ENCODE measurements around the gene CCDC152. TPM values are rescaled to one million over a fixed set of nuclear protein-coding genes. Genes with fewer than 3 reads are reported as not detected.

CCDC152 gene
- total RNA-seq, 1 donor from 2014 or later: 3.1 TPM

Other genes with a start within 250 kb of the CCDC152 start
- 597 TPM for gene SELENOP, start 55.1 kb downstream of the CCDC152 start, total RNA-seq